GM10266 (cell line): ENCODE data around the gene SRA1.
"Not testable (repeated sequence)": the region's sequence is repeated elsewhere in the genome, so short reads cannot be mapped to it uniquely, and the experiment has no call there.

Source experiments
- DNase-seq: peaks from one replicate; pipeline ENCODE4 v3.0.0; 2012; ENCODE audit errors: extremely low spot score
- TF ChIP-seq, protein P1 (sequence below): IDR thresholded peaks from 2 replicates; pipeline ENCODE4 v1.5.1; 2012; ENCODE audit warnings: mild to moderate bottlenecking, low read depth; ENCODE audit not compliant: control insufficient read depth, insufficient read depth; ENCODE audit errors: missing control alignments

The SRA1 gene

DNA sequence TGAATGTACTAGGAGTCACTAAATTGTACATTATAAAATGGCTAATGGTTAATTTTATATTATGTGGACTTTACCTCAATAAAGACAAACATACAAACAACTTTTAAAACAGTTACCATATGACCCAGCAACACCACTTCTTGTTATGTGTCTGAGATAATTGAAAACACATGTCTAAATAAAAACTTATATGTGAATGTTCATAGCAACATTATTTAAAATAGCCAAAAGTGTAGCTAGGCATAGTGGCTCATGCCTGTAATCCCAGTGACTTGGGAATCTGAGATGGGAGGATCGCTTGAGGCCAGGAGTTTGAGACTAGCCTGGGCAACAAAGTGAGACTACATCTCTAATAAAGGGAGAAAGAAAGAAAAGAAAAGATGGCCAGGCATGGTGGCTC lies 30.2 kb upstream of the SRA1 start:
- DNase-seq: no peak
- TF ChIP-seq, protein P1, sequence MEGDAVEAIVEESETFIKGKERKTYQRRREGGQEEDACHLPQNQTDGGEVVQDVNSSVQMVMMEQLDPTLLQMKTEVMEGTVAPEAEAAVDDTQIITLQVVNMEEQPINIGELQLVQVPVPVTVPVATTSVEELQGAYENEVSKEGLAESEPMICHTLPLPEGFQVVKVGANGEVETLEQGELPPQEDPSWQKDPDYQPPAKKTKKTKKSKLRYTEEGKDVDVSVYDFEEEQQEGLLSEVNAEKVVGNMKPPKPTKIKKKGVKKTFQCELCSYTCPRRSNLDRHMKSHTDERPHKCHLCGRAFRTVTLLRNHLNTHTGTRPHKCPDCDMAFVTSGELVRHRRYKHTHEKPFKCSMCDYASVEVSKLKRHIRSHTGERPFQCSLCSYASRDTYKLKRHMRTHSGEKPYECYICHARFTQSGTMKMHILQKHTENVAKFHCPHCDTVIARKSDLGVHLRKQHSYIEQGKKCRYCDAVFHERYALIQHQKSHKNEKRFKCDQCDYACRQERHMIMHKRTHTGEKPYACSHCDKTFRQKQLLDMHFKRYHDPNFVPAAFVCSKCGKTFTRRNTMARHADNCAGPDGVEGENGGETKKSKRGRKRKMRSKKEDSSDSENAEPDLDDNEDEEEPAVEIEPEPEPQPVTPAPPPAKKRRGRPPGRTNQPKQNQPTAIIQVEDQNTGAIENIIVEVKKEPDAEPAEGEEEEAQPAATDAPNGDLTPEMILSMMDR: no peak

DNA sequence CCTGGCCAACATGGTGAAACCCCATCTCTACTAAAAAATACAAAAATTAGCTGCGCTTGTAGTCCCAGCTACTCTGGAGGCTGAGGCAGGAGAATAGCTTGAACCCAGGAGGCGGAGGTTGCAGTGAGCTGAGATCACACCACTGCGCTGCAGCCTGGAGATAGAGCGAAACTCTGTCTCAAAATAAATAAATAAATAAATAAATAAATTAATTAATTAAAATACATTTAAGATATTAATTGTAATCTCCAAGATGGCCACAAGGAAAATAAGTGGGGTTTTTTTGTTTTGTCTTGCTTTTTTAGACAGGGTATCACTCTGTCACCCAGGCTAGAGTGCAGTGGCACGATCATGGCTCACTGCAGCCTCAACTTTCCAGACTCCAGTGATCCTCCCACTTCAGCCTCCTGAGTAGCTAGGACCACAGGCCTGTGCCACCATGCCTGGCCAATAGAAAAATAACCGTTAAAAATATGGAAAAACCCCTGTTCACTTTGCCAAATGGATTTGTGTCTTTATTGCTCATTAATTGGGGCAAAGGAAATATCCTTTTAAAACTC lies 22.0 kb upstream of the SRA1 start:
- not testable (repeated sequence) for DNase-seq

DNA sequence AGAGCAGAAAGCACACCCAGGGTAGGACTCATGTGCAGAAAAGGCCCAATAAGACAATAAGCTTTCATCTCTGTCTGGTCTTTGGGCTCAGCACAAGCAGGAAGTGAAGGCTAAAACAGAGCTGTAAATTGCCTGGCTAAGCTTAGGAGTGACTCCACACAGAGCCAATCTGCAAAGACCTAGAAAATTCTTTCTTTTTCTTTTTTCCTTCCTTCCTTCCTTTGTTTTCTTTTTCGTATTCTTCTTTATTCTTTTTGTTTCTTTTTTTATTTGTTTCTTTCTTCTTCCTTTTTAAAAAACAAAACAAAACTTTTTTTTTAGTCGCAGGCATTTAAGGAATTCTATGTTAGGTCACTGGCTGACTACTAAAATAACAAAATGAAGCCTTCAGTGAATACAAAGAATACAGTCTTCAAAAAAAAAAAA lies 19.5 kb upstream of the SRA1 start:
- TF ChIP-seq, protein P1: no peak
- no peak for DNase-seq

DNA sequence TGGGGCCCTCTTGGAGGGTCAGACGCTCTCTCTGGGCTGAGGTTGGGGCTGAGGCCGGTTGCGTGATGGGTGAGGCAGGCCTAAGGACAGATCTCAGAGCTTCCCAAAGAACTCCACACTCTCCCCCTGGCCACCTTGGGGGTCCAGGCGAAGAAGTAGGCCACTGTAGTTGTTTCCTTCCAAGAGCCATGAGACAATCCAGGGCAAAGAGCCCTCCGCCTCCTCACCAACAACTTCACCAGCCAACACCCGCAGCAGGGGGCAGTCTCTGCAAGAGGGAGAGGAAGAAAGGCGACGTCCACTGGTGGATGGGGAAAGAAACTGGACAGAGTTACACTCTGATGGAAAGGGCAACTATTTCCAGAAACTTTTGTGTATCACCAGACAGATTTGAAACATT lies 18.0 kb upstream of the SRA1 start:
- no peak for DNase-seq
- TF ChIP-seq, protein P1: no peak

DNA sequence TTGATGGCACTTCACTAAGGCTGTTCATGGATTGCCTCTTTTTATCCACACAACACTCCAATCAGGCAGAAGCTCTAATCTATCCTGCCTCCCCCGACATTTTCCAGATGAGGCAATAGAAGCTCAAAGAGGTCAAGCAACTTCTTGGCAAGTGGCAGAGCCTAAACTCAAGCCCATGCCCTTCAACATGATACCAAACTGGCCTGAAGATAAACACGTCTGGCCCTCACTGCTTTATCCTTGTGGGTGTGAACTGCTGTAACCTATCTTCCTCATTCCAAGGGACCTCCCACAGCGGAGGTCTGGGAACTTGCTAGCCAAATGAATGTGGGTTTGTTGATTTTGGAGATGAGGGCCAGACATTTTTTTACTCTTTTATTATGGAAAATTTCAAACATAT lies 16.9 kb upstream of the SRA1 start:
- TF ChIP-seq, protein P1: no peak
- no peak for DNase-seq

DNA sequence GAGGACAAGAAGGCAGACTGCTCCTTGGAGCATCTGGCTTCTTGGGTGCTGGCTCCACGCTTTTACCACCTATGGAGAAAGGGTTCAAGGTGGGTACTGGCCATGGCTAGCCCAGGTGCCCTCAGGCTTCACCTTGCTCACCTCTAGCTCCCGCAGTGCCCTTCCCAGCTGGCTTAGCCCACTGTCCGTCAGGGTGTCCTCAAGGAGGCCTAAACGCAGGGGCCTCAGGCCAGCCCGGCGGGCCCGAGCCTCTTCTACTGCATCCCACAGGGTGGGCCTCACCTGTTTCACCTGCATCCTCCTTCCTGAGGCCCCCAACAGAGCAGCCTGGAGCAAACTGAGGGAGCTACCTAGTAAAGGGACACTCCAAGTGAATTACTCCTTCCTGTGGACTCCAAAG lies 16.4 kb upstream of the SRA1 start:
- TF ChIP-seq, protein P1: no peak
- DNase-seq: no peak

DNA sequence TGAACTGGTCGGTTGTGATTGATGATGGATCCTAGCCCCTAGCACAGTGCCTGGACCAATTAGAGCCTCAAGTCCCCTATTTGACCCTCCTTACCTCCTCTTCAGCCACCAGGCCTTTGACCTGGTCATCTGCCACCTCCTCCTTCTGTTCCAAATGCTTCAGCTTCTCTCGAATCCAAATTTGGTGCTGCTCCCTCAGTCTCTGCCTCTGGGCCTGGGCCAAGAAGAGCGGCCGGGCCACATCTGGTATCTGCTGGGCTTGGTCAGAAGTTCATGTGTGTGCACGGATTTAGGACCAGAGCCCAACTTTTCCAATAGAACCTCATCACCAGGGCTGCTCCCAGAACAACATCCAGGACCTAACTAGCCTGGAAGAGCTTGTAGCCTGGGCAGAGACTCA lies 13.8 kb upstream of the SRA1 start:
- TF ChIP-seq, protein P1: no peak
- DNase-seq: no peak

DNA sequence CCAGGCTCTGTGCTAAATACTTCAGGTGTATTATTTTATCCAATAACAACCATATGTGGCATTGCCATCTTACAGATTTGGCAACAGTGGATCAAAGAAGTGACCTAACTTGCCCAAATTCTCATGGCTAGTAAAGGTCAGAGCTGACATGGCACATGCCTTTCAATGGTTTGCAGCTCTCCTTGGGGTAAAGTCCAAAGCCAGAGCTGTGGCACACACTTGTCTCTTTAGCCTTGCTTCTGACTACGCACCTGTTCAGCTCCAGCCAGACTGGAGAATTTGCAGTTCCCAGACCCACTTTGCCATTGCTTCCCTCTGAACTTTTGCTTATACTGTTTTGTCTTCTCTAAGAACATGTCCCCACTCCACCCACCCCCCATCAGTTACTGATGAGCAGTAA lies 13.2 kb upstream of the SRA1 start:
- TF ChIP-seq, protein P1: no peak
- DNase-seq: no peak
